Osteocyte (in vitro differentiated cells): ENCODE measurements around the gene HOXB4. TPM values are rescaled to one million over a fixed set of nuclear protein-coding genes. Genes with fewer than 3 reads are reported as not detected.

Experiments used
- DNase-seq: peaks from one replicate; pipeline ENCODE4 v3.0.0; 2021; ENCODE audit warnings: mixed read lengths; ENCODE audit not compliant: unreplicated experiment; ENCODE audit errors: extremely low spot score
- H3K27ac Mint-ChIP-seq: one replicate; pipeline ENCODE4 v1.8.0; 2021; ENCODE audit warnings: mild to moderate bottlenecking, mixed read lengths; ENCODE audit not compliant: unreplicated experiment
- H3K27me3 Mint-ChIP-seq: one replicate; pipeline ENCODE4 v1.8.0; 2021; ENCODE audit warnings: mixed read lengths; ENCODE audit not compliant: unreplicated experiment
- H3K36me3 Mint-ChIP-seq: one replicate; pipeline ENCODE4 v1.8.0; 2021; ENCODE audit warnings: mixed read lengths; ENCODE audit not compliant: unreplicated experiment
- H3K4me1 Mint-ChIP-seq: one replicate; pipeline ENCODE4 v1.8.0; 2021; ENCODE audit warnings: mixed read lengths; ENCODE audit not compliant: unreplicated experiment
- H3K4me3 Mint-ChIP-seq: one replicate; pipeline ENCODE4 v1.8.0; 2021; ENCODE audit warnings: mild to moderate bottlenecking, moderate library complexity, mixed read lengths; ENCODE audit not compliant: unreplicated experiment
- H3K9me3 Mint-ChIP-seq: one replicate; pipeline ENCODE4 v1.8.0; 2021; ENCODE audit warnings: mixed read lengths; ENCODE audit not compliant: unreplicated experiment
- total RNA-seq: library from RNA; stranded (reverse); gene quantifications from 2 replicates; pipeline ENCODE4 v1.2.1, GENCODE V29; 2021
- TF ChIP-seq, protein P1 (sequence below): fragments of 200-600 bp; sonication (generic); IDR thresholded peaks from 2 replicates; pipeline ENCODE4 v1.5.0; 2021; ENCODE audit warnings: antibody characterized with exemption, mild to moderate bottlenecking, moderate library complexity

Gene HOXB4
- total RNA-seq, 1 donor from 2014 or later, result not detected

DNA sequence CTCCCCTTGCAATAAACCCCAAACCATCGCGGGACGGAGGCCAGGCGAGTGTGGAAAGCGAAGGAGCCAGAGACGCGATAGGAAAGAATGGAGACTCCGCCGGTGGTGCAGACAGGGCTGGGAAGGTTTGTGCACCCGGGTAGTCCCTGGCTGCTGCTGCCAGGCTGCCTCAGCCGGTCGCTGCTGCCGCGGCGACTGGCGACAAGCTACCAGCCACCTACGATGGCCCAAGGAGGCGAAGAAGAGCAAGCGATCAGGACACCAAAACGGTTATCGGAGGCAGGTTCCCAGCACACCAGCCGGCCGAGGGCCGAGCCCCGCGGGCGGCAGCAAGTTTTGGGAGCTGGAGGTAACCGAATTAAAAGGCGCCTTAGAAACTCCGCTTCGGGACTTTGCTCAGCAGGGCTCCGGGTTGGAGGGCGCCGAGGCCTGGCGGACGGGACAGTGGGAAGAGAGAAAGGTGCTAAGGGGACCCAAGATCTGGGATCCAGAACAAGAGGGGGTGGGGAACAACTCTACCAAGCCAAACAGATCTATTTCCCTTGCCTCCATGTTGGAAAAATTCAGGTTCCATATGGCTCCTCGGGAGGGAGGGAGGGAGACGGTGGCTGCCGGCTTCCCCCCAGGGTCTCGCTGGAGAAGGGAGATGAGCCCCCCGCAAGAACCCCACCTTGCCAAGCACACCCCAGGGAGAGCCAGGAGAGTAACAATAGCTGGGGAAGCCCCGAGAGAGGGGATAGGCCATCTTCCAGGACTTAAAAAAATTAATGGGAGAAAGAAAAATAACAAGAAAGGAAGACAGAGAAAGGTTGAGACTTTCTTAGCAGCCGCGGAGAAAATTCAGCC, 23.5 kb downstream of the HOXB4 start:
- Mint-ChIP-seq H3K36me3 (no peaks in the 10 kb centered on the region), H3K27ac (no peak overlapping the region), H3K9me3 (no peaks in the 10 kb centered on the region), H3K4me3 (no peak overlapping the region), H3K4me1 (peaks cover 3% of the 10 kb centered on the region), H3K27me3 (peaks cover 89% of the 10 kb centered on the region)
- no peak for DNase-seq
- TF ChIP-seq, protein P1, sequence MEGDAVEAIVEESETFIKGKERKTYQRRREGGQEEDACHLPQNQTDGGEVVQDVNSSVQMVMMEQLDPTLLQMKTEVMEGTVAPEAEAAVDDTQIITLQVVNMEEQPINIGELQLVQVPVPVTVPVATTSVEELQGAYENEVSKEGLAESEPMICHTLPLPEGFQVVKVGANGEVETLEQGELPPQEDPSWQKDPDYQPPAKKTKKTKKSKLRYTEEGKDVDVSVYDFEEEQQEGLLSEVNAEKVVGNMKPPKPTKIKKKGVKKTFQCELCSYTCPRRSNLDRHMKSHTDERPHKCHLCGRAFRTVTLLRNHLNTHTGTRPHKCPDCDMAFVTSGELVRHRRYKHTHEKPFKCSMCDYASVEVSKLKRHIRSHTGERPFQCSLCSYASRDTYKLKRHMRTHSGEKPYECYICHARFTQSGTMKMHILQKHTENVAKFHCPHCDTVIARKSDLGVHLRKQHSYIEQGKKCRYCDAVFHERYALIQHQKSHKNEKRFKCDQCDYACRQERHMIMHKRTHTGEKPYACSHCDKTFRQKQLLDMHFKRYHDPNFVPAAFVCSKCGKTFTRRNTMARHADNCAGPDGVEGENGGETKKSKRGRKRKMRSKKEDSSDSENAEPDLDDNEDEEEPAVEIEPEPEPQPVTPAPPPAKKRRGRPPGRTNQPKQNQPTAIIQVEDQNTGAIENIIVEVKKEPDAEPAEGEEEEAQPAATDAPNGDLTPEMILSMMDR, result no peak

DNA sequence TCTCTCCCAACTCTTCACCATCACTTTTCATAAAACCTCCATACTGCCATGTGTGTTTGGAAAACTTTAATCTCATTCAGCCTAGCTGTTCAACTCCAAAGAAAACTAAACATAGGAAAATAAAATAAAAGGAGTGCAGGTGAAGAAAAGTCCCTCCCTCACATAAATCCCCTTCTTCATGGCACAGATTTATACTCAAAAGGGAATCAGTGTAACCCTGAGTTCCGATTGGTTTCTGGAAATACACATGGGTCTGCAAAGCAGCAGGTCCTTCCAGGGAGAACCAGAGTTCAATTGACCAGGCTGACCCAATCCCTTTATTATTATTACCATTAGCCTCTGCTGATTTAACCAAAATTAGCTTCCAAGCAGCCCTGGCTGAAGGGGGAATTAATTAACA, 24.3 kb downstream of the HOXB4 start:
- Mint-ChIP-seq H3K36me3 (no peaks in the 10 kb centered on the region), H3K27ac (no peak overlapping the region), H3K4me1 (peaks cover 3% of the 10 kb centered on the region), H3K4me3 (no peak overlapping the region), H3K9me3 (no peaks in the 10 kb centered on the region), H3K27me3 (peaks cover 86% of the 10 kb centered on the region)
- TF ChIP-seq, protein P1, result no peak
- DNase-seq, result no peak

DNA sequence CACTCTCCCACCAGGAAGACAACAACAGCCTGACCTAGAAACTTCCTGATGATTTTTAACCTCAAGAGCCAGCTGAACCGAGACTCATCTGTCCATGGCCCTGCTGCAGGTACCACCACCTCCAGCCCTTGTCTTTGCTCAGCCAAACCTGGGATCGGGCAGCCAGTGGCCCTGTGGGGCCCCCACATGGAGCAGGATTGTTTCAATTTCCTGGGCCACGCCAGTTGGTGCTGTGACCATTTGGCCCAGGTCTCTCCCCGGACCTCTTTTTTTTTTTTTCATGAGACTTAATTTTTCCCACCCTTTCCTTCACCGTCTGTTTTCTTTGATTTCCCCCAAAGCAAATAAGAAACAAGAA, 25.0 kb downstream of the HOXB4 start:
- no peak overlapping the region for H3K27ac Mint-ChIP-seq
- peaks cover 85% of the 10 kb centered on the region for H3K27me3 Mint-ChIP-seq
- TF ChIP-seq, protein P1, result no peak
- H3K9me3 Mint-ChIP-seq, result no peaks in the 10 kb centered on the region
- no peaks in the 10 kb centered on the region for H3K36me3 Mint-ChIP-seq
- peaks cover 3% of the 10 kb centered on the region for H3K4me1 Mint-ChIP-seq
- DNase-seq, result no peak
- H3K4me3 Mint-ChIP-seq, result no peak overlapping the region

DNA sequence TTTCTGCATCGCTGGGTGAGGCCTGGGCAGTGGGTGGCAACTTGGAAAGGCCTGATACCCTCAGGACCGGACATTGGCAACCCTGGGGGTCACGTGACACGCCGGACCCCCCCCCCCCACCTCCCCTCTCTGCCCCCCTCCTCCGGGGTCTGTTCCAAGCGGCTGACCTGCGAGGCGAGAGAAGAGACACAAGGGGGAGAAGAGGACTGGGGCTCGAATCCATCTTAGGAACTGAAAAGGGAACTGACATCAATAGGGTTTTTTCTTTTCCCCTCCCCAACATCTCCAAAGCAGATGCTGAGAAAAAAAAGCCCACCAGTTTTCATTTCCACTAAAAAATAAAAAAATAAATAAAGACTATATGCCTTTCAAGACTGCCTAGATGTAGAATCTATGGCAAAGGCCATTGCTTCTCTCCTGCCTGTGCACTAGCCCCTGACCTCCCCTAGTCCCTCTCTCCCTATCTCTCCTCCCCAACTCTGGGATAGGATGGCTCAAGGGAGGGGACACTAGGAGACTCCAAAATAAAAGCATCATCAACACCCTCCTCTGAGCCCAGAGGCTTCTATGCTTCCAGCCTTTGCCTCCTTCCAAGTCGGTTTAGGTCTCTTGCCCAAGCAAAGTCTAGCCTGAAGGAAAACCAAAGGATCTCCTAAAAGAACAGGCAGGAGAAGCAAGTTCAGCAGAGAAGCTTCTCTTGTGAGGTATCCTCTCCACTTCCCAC, 25.5 kb downstream of the HOXB4 start:
- Mint-ChIP-seq H3K4me3 (no peak overlapping the region), H3K36me3 (no peaks in the 10 kb centered on the region), H3K27ac (no peak overlapping the region), H3K4me1 (peaks cover 3% of the 10 kb centered on the region), H3K27me3 (peaks cover 85% of the 10 kb centered on the region), H3K9me3 (no peaks in the 10 kb centered on the region)
- no peak for DNase-seq
- TF ChIP-seq, protein P1, result no peak
